UCSD-AML1 (cell line): ENCODE data around the gene PTPRT.
"Not testable (repeated sequence)": the region's sequence is repeated elsewhere in the genome, so short reads cannot be mapped to it uniquely, and the experiment has no call there.

Source experiments
- DNase-seq: peaks from one replicate; lab custom pipeline; 2025; ENCODE audit not compliant: unreplicated experiment; lab: John Stamatoyannopoulos, UW

The PTPRT gene

DNA sequence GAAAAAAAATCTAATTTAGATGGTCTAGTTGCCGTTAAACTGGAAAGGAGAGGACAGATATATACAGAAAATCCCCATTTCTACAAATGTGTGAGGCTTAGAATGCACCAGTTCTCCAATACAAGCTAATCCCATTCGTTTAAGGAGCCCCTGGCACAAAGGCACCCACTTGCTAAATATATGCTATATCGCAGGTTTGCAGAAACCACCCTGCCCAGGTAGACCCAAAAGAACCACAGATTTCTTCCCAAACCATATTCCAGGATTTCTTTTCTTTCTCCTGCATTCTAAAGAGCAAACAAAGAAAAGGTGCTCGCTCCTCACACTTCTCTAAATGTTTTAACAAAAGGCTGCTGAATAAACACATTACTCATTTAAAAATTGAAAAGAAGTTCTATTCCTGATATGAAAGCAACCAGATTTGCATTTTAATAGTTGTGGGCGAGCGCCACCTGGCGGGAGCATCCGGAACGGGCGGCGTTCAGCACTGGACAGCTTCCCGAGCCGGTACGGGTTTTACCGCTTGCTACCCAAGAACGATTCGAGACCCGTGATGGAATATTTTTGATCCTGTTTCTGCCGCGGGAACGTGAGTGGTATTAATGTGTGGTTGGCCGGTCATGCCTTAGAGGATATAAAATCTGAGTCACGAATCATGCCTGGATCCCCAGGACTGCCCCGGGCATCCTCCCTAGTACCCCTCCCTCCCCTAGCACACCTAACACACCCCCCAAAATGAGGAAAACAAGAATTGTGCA lies 2.1 kb downstream of the PTPRT start:
- peak; percentile 64 for DNase-seq

DNA sequence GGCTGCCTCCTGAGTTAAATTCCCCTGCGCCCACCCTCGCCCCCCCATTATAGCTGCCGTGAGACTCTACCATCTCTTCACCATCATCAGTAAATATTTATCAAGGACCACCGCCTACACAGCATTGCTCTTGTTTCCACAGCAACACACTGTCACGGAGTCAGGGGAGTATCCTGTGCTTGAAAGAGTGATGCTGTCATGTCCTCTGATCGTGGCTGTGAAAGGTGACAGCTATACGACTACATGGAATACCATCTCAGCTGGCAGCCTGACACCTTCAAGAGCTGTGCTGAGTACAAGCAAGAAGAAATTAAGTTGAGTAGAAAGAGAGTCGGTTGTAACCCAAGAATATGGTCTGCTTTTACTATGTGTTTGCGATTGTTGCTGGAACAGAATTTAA lies 3.4 kb downstream of the PTPRT start:
- no peak for DNase-seq

DNA sequence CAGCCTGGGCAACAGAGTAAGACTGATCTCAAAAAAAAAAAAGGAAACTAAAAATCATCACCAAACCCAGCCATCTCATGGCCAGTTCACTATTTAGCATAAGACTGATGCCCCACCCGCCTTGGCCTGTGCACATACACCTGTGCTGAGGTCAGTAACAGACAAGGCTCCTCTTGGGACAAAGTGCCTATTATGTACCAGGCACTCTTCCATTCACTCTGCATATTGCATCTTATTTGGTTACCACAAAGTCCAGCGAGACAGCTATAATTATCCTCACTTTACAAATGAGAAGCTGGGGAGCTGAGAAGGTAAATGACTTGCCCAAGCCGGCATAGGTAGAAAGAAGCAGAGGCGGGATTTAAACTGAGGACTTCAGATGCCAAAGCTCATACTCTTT lies 3.8 kb downstream of the PTPRT start:
- DNase-seq, result no peak

DNA sequence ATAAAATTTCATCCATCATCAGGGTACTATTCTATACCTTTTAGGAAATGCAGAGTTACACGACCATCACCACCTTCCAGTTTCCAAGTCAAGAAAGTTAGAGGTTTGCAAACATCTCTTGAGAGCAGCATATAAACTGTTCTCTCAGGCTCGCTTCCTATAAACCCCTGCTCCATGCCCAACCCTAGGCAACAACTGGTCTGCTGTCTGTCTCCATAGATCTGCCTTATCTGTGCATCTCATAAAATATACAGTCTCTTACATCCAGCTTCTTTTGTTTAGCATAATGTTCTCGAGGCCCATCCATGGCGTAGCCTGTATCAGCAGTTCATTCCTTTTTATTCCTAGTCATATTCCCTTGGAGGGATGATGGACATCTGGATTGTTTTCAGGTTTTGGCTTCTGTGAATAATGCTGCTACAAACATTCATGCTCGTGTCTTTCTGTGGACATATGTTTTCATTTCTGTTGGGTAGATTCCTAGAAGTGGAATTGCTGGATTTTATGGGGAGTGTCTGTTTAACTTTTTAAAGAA lies 6.1 kb downstream of the PTPRT start:
- no peak for DNase-seq

DNA sequence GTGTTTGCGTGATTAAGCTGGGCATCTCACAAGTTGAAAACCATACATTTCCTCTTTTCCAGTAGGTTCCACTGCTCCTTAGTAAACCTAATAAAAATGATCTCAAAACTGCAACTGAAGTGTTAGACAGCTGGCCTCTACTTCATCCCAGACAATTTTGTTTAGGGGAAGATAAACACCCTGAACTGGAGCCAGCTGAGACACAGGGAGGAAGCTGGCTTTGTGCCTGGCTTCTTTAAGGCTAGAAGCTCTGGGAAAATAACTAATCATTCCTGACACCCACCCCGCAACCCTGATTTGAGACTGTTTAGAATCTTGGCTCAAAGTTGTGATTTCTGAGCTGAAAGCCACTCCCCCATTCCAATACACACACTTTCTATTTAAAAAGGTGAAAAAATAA lies 11.6 kb downstream of the PTPRT start:
- no peak for DNase-seq

DNA sequence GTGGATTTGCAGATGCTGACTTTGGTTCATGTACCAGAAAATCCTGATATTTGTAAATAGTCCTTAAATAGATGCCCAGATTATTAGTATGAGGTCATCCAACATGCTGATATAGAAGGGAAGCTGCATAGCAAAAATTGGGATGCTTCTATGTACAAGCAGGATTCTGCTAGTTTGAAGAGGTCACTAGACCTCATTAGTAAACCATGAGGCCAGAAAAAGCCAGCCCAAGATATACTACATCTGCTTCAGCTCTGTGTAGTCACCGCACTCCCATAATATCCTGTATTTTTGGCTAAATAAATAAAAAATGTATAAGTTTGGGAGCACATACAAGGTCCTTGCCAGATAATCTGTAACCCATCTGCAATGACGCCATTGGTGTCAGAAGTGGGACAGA lies 13.0 kb downstream of the PTPRT start:
- DNase-seq, result no peak

DNA sequence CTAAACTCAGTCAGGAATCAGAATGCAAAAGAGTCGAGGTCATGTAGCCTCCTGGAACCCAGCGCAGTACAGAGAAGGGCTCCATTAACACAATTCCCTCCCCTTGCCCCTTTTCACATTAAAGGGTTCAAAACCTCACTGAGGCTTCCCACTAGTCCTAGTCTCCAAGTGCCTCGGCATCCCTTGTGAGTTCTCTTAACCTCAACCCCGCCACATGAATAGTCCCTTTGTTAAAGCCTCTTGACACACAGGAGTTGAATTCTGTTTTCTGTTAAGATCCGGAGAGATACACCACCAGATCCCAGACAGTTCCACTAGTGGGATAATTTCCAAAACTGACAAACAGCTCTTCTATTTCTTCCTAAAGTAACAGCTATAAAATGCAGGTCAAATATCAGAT lies 17.8 kb downstream of the PTPRT start:
- DNase-seq, result no peak

DNA sequence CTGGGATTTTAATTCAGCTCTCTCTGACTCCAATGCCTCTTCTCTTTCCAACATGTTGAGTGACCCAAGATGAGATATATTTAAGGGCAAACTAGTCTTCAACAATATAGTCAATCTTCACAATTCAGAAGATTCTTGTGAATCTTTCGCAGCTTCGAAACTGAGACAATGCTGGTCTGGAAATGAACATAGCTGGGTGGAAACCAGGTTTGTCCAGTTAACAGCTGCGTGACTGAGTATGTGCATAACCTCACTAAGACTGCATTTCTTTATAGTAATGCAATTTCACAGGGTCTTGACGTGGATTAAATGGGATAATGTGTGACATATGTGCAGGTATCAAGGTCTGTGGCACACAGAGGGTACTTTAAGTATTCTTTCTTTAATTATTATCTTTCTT lies 18.9 kb downstream of the PTPRT start:
- no peak for DNase-seq

DNA sequence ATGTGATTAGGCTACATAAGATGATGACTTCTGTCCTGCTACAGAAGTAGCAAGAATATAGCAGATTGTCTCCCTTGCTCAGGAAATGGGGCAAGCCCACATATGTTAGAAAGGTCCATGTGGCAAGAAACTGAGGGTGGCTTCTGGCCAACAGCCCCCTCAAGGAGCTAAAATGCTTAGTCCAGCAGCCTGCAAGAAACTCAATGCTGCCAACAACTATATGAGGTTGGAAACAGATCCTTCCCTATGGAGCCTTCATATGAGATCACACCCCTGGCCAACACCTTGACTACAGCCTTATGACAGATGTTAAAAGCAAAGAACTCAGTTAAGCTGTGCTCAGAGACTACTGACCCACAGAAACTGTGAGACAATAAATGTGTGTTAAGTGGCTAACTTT lies 22.1 kb downstream of the PTPRT start:
- no peak for DNase-seq

DNA sequence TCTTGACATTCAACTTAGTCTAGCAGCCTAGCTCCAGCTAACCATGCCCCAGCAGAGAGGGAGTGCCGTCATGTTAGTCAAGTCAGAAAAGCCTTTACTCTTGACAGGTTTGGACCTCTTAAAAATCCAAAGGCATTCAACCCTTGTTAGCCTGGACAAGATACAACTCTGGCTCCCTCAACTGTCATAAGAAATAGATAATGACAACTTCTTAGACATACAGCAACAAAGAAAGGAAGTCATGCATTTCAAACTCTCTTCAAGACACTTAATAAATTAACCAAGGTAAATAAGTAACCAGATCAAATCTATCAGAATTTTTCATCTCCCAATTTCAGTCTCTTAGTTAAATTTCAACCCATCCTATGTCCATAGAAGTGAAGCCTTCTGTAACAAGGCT lies 22.7 kb downstream of the PTPRT start:
- DNase-seq, result no peak

DNA sequence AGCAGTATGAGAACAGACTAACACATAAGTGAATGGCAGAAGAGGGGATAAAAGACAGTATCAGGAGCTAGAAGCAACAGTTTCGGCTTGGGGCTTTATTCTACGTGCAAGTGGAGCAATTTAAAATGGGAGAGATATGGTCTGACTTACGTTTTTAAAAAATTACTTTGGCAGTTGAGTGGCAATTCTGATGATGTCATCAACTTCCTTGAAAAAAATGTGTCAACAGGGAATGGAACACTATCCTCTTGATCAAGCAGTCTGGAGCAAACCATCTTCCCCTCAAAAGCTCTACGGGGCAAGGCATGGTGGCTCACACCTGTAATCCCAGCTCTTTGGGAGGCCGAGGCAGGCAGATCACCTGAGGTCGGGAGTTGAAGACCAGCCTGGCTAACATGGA lies 24.1 kb downstream of the PTPRT start:
- no peak for DNase-seq

DNA sequence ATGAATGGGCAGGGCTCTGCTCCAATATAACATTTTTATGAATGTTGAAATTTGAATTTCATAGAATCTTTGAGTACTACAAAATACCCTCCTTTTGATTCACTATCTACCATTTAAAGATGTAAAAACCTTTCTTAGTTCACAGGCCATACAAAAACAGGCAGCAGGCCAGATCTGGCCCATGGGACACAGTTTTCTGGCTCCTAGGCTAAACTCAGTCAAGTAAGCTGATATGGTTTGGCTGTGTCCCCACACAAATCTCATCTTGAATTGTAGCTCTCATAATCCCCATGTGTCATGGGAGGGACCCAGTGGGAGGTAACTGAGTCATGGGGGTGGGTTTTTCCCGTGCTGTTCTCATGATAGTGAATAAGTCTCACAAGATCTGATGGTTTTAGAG lies 25.0 kb downstream of the PTPRT start:
- not testable (repeated sequence) for DNase-seq

DNA sequence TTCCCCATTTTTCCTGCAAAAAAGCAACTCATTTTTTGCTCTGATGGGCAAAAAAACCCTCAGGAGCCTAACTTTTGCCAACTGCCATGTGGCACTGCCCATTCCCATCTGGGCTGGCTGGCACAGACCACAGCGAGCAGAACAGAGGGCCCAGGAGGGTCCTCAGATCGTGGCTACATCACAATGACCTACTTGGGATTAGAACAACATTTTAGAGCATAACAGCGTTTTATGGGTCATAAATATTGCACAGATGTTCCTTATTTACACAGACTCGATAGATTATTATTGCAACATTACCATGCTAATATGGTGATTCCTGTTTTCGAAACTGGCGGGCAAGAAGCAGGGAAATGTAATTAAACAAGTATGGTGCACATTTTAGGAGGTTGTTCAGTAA lies 28.0 kb downstream of the PTPRT start:
- no peak for DNase-seq

DNA sequence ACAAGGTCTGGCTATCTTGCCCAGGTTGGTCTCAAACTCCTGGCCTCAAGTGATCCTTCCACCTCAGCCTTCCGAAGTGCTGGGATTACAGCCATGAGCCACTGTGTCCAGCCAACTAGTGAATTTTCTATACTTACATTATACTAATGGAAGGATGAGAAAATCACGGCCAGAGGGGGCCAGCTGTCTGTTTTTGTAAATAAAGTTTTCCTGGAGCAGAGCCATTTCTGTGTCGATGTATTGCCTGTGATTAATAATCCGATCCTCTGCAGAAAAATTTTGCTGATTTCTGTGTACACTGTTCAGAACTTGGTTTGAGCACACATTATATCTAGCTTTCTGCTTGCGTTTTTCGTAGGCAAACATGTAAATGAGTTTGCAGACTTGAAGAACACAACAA lies 28.8 kb downstream of the PTPRT start:
- no peak for DNase-seq

DNA sequence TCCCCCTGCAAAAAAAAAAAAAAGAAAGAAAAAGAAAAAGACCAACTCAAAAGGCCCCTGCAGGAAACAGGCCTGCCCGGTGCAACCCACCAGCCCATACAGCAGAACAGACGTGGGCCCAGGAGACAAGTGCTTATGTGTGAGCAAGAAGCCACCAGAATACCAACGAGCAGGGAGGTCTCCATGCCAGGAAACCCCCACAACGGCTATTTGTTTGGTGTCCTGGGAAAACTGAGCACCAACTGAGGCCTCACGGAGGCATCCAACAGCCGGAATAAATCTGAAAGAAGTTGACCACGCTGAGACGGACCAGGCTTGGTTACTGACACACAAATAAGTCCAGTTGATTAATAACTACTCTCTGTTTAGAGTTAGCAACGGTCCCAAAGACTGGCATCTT lies 29.7 kb downstream of the PTPRT start:
- DNase-seq, result no peak

DNA sequence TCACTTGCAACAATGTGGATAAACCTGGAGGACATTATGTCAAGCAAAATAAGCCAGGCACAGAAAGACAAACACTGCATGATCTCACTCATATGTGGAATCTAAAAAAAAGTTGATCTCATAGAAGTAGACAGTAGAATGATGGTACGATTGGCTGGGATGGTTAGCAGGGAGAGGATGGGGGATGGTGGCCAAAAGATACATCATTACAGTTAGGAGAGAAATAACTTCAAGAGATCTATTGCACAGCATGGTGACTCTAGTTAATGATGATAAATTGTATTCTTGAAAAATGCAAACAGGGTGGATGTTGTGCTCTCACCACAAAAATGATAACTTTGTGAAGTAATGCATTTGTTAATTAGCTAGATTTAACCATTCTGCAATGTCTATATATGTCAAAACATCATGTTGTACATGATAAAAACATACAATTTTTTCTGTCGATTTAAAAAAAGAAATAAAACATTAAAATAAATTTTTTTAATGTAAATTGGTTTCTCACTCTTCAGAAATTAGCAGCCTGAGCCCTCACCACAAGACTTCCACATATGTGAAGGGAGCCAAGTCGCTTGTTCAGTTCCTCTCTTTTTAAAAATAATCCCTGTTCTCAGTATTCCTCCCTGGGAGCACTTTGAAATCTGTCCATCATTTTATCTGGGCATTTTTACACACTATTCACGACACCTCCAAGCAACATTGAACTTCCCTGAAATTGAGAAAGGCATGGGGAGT lies 34.2 kb downstream of the PTPRT start:
- no peak for DNase-seq

DNA sequence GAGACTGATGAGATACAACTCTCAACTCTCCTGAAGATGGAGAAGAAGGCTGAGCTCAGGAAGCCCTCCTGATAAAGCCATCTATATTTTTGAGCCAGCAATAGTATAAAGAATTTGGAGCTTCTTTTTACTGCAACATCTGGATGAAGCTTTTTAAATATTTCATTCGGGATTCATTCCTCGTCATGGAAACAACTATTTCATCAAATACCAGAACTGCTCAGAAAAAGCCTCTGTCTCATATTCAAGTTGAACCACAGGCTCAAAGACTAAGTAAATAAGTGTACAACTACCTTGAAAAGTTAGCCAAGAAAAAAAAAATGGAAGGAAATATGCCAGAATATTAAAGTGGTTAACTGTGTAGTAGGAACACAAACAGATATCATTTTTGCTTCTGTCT lies 37.8 kb downstream of the PTPRT start:
- no peak for DNase-seq

DNA sequence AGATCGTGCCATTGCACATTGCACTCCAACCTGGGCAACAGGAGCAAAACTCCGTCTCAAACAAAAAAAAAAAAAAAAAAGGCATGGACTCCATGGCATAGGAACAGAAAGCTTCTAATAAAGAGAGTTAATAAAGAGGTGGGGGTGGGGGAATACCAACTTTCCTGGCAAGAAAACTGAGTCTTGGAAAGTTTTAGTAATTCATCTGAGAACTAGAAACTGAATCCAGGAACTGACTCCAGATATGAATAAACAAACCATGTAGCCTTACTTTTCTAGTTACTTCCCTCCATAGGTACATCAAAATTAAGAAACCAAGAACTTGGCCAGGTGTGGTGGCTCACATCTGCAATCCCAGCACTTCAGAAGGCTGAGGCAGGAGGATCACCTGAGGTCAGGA lies 38.5 kb downstream of the PTPRT start:
- no peak for DNase-seq

DNA sequence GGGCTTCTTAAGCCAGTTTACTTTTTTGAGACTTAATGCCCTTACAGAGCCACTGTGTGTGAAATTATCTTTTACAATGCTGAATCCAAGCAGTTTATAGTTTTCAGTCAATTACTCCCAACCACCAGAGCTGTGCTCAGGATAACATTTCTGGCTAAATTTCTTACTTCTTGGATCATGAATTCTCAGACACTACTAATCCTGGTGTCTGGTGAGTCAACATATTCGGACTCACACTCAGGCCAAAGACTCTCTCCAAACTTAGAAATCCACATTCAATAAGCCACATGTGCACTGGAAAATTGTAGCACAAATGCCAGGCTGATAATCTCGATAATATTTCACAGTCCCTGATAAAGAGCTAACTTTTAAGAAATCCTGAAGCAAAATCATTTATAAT lies 49.0 kb downstream of the PTPRT start:
- DNase-seq, result no peak

DNA sequence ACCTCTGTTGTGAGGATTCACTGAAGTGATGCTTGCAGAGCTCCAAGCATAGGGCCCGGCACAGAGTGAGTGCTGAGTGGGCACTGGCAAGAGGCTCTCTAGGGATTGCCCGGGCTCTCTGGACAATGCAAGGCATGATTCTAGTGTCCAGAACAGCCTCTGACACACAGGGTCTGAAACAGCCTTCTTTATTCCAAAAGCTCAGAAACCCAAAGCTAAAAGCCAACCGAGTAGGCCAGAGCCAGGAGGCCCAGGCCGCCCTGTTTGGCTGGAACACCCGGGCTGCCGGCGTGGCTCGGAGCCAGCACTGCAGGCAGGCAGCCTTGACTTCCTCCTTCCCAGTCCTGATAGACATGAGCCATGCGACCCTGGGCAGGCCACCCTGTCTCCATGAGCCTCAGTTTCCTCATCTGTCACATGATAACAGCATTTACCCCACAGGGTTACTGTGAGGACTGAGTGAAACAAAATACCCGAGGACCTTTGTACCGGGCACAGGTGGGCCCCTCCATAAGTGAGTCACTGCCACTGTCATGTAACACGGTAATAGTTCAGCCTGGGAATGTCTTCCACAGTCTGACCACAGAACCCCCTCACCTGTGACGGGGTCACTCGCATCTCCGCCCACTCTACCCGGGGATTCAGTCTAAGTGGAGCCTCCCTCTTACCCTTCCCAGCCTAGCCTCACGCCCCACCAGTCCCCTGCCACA lies 51.5 kb downstream of the PTPRT start:
- DNase-seq, result no peak

DNA sequence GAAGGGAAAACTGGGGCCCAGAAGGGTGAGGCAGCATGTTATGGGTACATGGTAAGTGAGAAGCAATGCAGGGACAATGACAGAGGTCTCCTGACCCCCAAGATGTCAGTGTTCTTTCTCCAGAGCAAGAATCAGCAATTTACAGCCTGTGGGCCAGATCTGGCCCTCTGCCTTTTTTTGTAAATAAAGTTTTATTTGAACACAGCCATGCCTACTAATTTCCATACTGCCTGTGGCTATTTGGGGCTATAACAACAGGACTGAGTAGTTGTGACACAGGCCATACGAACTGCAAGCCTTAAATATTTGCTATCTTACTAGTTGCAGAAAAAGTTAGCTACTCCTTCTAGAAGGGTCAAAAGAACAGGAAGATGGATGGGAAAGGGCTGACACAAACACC lies 52.5 kb downstream of the PTPRT start:
- no peak for DNase-seq

DNA sequence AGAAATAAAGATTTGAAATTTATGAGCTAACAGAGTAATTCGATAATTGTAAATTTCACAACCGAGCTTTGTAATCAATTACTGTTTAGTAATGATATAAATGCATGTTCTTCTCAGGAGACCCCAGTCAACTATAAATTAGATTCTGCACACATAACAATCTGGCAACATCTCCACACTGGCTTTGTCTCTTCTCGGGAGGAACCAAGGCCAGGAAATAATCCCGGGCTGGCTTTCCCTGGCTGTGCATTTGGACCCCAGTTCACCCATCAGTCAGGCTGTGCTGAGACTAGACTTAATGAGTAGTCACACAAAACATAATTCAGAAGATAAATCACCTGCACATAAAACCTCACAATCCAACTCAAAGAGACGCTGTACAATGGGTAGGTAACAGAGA lies 65.5 kb downstream of the PTPRT start:
- no peak for DNase-seq
